Heart left ventricle (tissue), 13 donors: Measurements from ENCODE around the gene CGB3.

Experiments used
- CTCF ChIP-seq, 12 donors: fragments of 200-600 bp; sonication (generic) in 4 of 12; IDR thresholded peaks; one replicate each; pipeline versions ENCODE4 v1.5.0 to v1.8.0; 2018 to 2022; ENCODE audit warnings: antibody characterized with exemption in 12 of 12, mild to moderate bottlenecking in 5 of 12
- POLR2A ChIP-seq, 2 donors: fragments of 450-650 bp; IDR thresholded peaks; one replicate each; pipeline ENCODE4 v1.6.1; 2017; ENCODE audit warnings: antibody characterized with exemption in 2 of 2, mild to moderate bottlenecking in 2 of 2, moderate library complexity in 2 of 2
- donor health status: ischemic (EF 13 %, LVEDD 7.1; RV severe dilation, severe dysfunction).
- donor health status: DM: no; HTN: yes; CAD: no.
- donor health status: DM: no; HTN: no; CAD: no.
- donor health status: ischemic (EF 25% LVEDD 6.9; RV normal size, moderate dysfunction).
- donor health status: ischemic (EF 25% LVEDD 5.7; RV mildly dilated, moderate dysfunction).
- donor health status: ischemic (EF 35%, LVEDD 5.7; RV mildly dilated, moderate dysfunction).
- donor health status: nonischemic (EF 11% LVEDD 7.7; RV severe dilation, severe dysfunction).
- donor health status: DM: yes; HTN: yes; CAD: no.
- donor health status: PGD.
- donor health status: ischemic (EF 29% LVEDD 5.4; RV normal size, mild dysfunction).
- donor health status: nonischemic (EF 23%, LVEDD 6.1; RV moderate dilation, normal function).

GRCh38 chr19:49056101-49056901 lies 32.2 kb upstream of the CGB3 start:
- peak; percentile 20 to 62 (median 38) for TF ChIP-seq CTCF (IDR thresholded peaks at IDR 0.05)
- no peak for TF ChIP-seq POLR2A (IDR thresholded peaks at IDR 0.05)
